Activated CD4-positive, alpha-beta T cell treated with anti-CD3 and anti-CD28 coated beads, Interleukin-2, amount 10 ng/mL, durations not matched to agents 7 days and 5 days (primary cell): ENCODE results near the gene GAS2L1. TPM values are rescaled to one million over a fixed set of nuclear protein-coding genes. Genes with fewer than 3 reads are reported as not detected.
"Not testable (repeated sequence)": the region's sequence is repeated elsewhere in the genome, so short reads cannot be mapped to it uniquely, and the experiment has no call there.

Source experiments
- CTCF ChIA-PET: fragments of 350-600 bp; sonication (Branson Sonifier 250); formaldehyde crosslinking; loops from one replicate; lab custom pipeline; 2021; ENCODE audit warnings: antibody characterized with exemption; lab: Charles Lee
- POLR2A ChIA-PET: fragments of 350-600 bp; sonication (Branson Sonifier 250); formaldehyde crosslinking; loops from one replicate; lab custom pipeline; 2021; ENCODE audit warnings: antibody characterized with exemption; lab: Charles Lee
- DNase-seq: peaks from one replicate; pipeline ENCODE4 v3.0.0-alpha.2; 2020
- H3K27ac Mint-ChIP-seq: one replicate; pipeline ENCODE4 v1.8.0; 2021; ENCODE audit warnings: mild to moderate bottlenecking, moderate library complexity, mixed read lengths
- H3K27me3 Mint-ChIP-seq: one replicate; pipeline ENCODE4 v1.8.0; 2021; ENCODE audit warnings: mixed read lengths
- H3K36me3 Mint-ChIP-seq: one replicate; pipeline ENCODE4 v1.8.0; 2021; ENCODE audit warnings: low read depth, mixed read lengths
- H3K4me1 Mint-ChIP-seq: one replicate; pipeline ENCODE4 v1.8.0; 2021; ENCODE audit warnings: mixed read lengths
- H3K4me3 Mint-ChIP-seq: one replicate; pipeline ENCODE4 v1.8.0; 2021; ENCODE audit warnings: mild to moderate bottlenecking, moderate library complexity, mixed read lengths
- H3K9me3 Mint-ChIP-seq: one replicate; pipeline ENCODE4 v1.8.0; 2021; ENCODE audit warnings: mixed read lengths
- total RNA-seq, 2 experiments: library from RNA; stranded (reverse); gene quantifications; one replicate each; pipeline ENCODE4 v1.2.3, GENCODE V29; 2021

GAS2L1 gene
- total RNA-seq, 2 experiments from 2014 or later: 4.7 to 5.1 TPM

GRCh38 chr22:29345932-29346331, 39.5 kb downstream of the GAS2L1 start:
- Mint-ChIP-seq H3K36me3 (peaks cover 39% of the 10 kb centered on the region), H3K4me3 (no peak overlapping the region), H3K27ac (peak overlapping the region; percentile 41), H3K4me1 (no peaks in the 10 kb centered on the region), H3K27me3 (no peaks in the 10 kb centered on the region), H3K9me3 (no peaks in the 10 kb centered on the region)
- DNase-seq: no peak
- POLR2A ChIA-PET: no interaction called here
- CTCF ChIA-PET: interaction anchor here (0.8 to 3.6 kb wide), 2 partner anchors 9 to 42 kb away, joined by 3 to 10 read pairs; no protein-coding TSS in a partner anchor

DNA sequence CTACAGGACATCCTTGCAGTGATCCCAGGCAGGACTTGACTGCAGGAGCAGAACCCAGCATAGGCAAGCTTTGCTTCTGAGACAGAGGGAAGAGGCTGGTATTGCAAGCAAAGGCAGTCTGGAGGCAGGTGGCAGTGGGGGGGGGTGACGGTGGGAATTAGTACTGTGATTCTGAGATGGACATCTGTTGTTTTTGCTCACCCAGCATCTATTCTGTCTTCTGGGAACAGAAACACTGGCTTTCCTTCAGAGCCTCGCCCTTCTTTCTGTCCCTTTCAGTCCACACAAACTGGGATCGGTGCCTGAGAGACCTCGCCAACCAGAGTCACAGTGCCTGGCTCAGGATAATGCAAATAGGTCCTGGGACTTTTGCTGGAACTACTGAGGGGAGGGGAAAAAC, 40.2 kb downstream of the GAS2L1 start:
- no peak for DNase-seq
- Mint-ChIP-seq H3K36me3 (peaks cover 44% of the 10 kb centered on the region), H3K4me1 (no peaks in the 10 kb centered on the region), H3K27ac (no peak overlapping the region), H3K9me3 (no peaks in the 10 kb centered on the region), H3K4me3 (no peak overlapping the region), H3K27me3 (no peaks in the 10 kb centered on the region)
- ChIA-PET POLR2A (no interaction called here), CTCF (interaction anchor here (1.0 to 3.6 kb wide), 2 partner anchors 8 to 46 kb away, joined by 3 to 10 read pairs; no protein-coding TSS in a partner anchor)

DNA sequence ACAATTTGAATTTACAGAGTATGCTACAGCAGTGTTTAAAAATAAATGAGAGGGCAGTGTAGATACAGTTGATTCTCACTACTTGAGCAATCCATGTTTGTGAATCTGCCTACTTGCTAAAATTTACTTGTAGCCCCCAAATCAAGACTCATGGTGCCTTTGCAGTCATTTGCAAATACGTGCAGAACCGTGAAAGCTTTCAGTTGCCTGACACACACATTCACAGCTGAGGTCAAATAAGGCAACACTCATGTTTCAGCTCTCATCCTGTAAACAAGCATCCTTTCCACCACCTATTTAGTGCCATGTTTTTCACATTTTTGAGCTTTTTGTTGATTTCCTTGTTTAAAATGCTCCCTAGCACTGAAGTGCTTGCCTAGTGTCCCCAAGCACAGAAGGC, 41.6 kb downstream of the GAS2L1 start:
- Mint-ChIP-seq H3K4me3 (no peak overlapping the region), H3K9me3 (no peaks in the 10 kb centered on the region), H3K27ac (no peak overlapping the region), H3K36me3 (peaks cover 38% of the 10 kb centered on the region), H3K4me1 (no peaks in the 10 kb centered on the region), H3K27me3 (no peaks in the 10 kb centered on the region)
- ChIA-PET CTCF (no interaction called here), POLR2A (no interaction called here)
- no peak for DNase-seq

DNA sequence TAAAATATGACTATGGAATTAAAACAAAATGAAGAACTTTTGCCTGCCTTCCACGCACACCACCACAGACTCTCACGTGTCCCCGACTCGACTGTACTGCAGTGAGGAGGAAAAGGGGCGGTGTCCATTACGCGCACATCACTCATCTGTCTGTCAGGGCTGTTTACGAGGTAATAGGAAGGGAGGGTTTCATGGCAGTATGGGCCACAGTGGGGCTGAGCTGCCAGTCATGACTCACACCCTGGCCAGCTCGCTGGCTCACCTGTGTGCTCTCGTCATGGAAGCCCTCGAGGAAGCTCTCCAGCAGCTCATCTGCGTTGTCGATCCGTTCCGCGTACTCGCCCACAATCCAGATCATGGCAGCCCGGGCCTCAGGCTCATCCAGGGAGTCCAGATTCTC, 42.5 kb downstream of the GAS2L1 start:
- H3K4me3 Mint-ChIP-seq: no peak overlapping the region
- H3K36me3 Mint-ChIP-seq: peaks cover 40% of the 10 kb centered on the region
- CTCF ChIA-PET: no interaction called here

DNA sequence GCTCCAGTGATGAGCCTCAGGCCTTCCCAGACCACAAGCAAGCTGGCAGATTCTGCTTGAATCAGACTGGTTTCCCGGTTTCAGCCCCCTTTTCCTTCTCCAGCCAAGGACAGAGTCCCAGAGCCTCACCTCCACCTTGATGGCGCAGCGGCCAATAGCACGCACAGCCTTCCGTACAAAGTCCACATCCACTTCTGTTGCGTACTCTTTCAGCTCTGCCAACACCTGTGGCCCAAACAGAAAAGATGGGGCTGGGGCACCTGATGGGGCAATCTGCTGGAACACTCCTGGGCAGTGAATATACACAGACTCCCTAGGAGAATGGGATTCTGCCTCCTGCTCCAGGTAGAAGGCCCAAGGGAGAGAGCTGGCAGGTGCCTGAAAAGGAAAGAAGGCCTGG, 44.6 kb downstream of the GAS2L1 start:
- Mint-ChIP-seq H3K27ac (no peak overlapping the region), H3K4me1 (no peaks in the 10 kb centered on the region), H3K9me3 (no peaks in the 10 kb centered on the region), H3K36me3 (peaks cover 40% of the 10 kb centered on the region), H3K27me3 (no peaks in the 10 kb centered on the region), H3K4me3 (no peak overlapping the region)
- ChIA-PET CTCF (no interaction called here), POLR2A (no interaction called here)
- no peak for DNase-seq

More for the DNA sequence above, 42.5 kb downstream of the GAS2L1 start:
- no peaks in the 10 kb centered on the region for H3K9me3 Mint-ChIP-seq
- H3K27ac Mint-ChIP-seq: no peak overlapping the region
- H3K4me1 Mint-ChIP-seq: no peaks in the 10 kb centered on the region
- POLR2A ChIA-PET: no interaction called here
- DNase-seq: no peak
- no peaks in the 10 kb centered on the region for H3K27me3 Mint-ChIP-seq

- Mint-ChIP-seq H3K27me3 (no peaks in the 10 kb centered on the region), H3K36me3 (peaks cover 35% of the 10 kb centered on the region), H3K4me3 (no peak overlapping the region), H3K4me1 (no peaks in the 10 kb centered on the region), H3K27ac (no peak overlapping the region), H3K9me3 (no peaks in the 10 kb centered on the region)
- no peak for DNase-seq
- CTCF ChIA-PET: no interaction called here
- POLR2A ChIA-PET: no interaction called here
These were observed 45.4 kb downstream of the GAS2L1 start for GRCh38 chr22:29351891-29352290.

- Mint-ChIP-seq H3K27ac (no peak overlapping the region), H3K9me3 (no peaks in the 10 kb centered on the region), H3K36me3 (peaks cover 32% of the 10 kb centered on the region), H3K4me3 (no peak overlapping the region), H3K27me3 (no peaks in the 10 kb centered on the region), H3K4me1 (no peaks in the 10 kb centered on the region)
- ChIA-PET CTCF (no interaction called here), POLR2A (no interaction called here)
- no peak for DNase-seq
These were observed 46.3 kb downstream of the GAS2L1 start for GRCh38 chr22:29352778-29353177.

GRCh38 chr22:29353286-29353685, 46.8 kb downstream of the GAS2L1 start:
- DNase-seq: no peak
- Mint-ChIP-seq H3K27me3 (no peaks in the 10 kb centered on the region), H3K27ac (no peak overlapping the region), H3K4me3 (no peak overlapping the region), H3K36me3 (peaks cover 33% of the 10 kb centered on the region), H3K9me3 (no peaks in the 10 kb centered on the region), H3K4me1 (no peaks in the 10 kb centered on the region)
- POLR2A ChIA-PET: no interaction called here
- CTCF ChIA-PET: interaction anchor here (1.1 kb wide), 1 partner anchor 16 kb away, joined by 4 read pairs; no protein-coding TSS in a partner anchor

- peaks cover 33% of the 10 kb centered on the region for H3K36me3 Mint-ChIP-seq
- H3K9me3 Mint-ChIP-seq: no peaks in the 10 kb centered on the region
- no peak for DNase-seq
- no peak overlapping the region for H3K27ac Mint-ChIP-seq
- H3K4me3 Mint-ChIP-seq: no peak overlapping the region
- H3K4me1 Mint-ChIP-seq: no peaks in the 10 kb centered on the region
- no peaks in the 10 kb centered on the region for H3K27me3 Mint-ChIP-seq
- ChIA-PET POLR2A (no interaction called here), CTCF (interaction anchor here (1.1 to 2.1 kb wide), 2 partner anchors 9 to 17 kb away, joined by 4 to 10 read pairs; no protein-coding TSS in a partner anchor)
These were observed 47.4 kb downstream of the GAS2L1 start for GRCh38 chr22:29353860-29354259.

DNA sequence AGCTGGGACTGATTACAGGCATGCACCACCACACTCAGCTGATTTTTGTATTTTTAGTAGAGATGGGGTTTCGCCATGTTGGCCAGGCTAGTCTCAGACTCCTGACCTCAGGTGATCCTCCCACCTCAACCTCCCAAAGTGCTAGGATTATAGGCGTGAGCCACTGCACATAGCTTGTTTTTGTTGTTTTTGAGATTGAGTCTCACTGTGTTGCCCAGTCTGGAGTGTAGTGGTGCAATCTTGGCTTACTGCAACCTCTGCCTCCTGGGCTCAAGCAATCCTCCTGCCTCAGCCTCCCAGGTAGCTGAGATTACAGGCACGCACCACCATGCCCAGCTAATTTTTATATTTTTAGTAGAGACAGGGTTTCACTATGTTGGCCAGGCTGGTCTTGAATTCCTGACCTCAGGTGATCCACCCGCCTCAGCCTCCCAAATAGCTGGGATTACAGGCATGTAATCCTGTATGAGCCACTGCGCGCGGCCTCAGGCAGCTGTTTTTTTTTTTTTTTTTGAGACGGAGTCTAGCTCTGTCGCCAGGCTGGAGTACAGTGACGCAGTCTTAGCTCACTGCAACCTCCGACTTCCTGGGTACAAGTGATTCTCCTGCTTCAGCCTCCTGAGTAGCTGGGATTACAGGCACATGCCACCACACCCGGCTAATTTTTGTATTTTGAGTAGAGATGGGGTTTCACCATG, 50.9 kb downstream of the GAS2L1 start:
- CTCF ChIA-PET: interaction anchor here (1.1 kb wide), 1 partner anchor 12 kb away, joined by 6 read pairs; no protein-coding TSS in a partner anchor
- H3K4me1 Mint-ChIP-seq, DNase-seq, POLR2A ChIA-PET, H3K27me3 Mint-ChIP-seq, H3K4me3 Mint-ChIP-seq, H3K9me3 Mint-ChIP-seq, H3K27ac Mint-ChIP-seq: not testable (repeated sequence)
- peaks cover 24% of the 10 kb centered on the region for H3K36me3 Mint-ChIP-seq

DNA sequence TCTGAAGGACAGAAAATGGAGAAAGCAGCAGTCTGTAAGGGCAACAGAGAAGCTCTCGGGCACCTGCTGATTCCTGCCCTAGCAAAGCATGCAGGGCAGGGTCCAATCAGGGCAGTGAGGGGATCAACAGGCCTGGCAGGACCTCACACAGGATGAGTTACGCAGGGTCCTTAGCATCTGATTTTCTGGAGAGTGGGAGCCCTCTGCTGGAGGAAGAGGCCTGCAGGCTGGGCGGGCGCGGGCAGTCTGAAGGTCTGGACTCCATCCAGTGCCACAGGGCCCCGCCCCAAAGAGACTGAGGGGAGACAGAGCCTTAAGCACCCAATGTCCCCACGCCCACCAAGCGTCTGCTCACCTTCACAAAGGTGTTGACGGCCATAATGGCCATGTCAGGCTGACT, 53.0 kb downstream of the GAS2L1 start:
- no peak for DNase-seq
- H3K4me1 Mint-ChIP-seq: no peaks in the 10 kb centered on the region
- H3K9me3 Mint-ChIP-seq: no peaks in the 10 kb centered on the region
- H3K27ac Mint-ChIP-seq: no peak overlapping the region
- POLR2A ChIA-PET: no interaction called here
- H3K36me3 Mint-ChIP-seq: peaks cover 21% of the 10 kb centered on the region
- H3K27me3 Mint-ChIP-seq: no peaks in the 10 kb centered on the region
- CTCF ChIA-PET: interaction anchor here (1.5 kb wide), 1 partner anchor 15 kb away, joined by 5 read pairs; no protein-coding TSS in a partner anchor
- no peak overlapping the region for H3K4me3 Mint-ChIP-seq
